ENCODE measurements around the gene ZBTB42. TPM values are rescaled to one million over a fixed set of nuclear protein-coding genes. Genes with fewer than 3 reads are reported as not detected.

ZBTB42 gene
- total RNA-seq, 1 experiment from 2014 or later, result 11.8 TPM

- H3K27me3 Mint-ChIP-seq (ENCODE audit: unreplicated experiment), result no peaks in the 10 kb centered on the region
- intact Hi-C loops (cut with micrococcal nuclease; ENCODE audit: unreplicated experiment), result no loop called here
- no peak overlapping the region for H3K4me3 Mint-ChIP-seq (ENCODE audit: low read depth, unreplicated experiment)
- TF ChIP-seq CTCF (IDR thresholded peaks at IDR 0.05; ENCODE audit: unreplicated experiment), result no peak
- H3K9me3 Mint-ChIP-seq (ENCODE audit: low read depth, unreplicated experiment), result no peaks in the 10 kb centered on the region
- no TSS peak for BruUV-seq (replicated peaks)
- peaks cover 23% of the 10 kb centered on the region for H3K4me1 Mint-ChIP-seq (ENCODE audit: low read depth, unreplicated experiment)
- DNase-seq, result no peak
- no peak overlapping the region for H3K27ac Mint-ChIP-seq (ENCODE audit: unreplicated experiment)
- CTCF ChIA-PET, result no interaction called here
- peaks cover 17% of the 10 kb centered on the region for H3K36me3 Mint-ChIP-seq (ENCODE audit: insufficient read depth, unreplicated experiment)
These were observed 10.9 kb upstream of the ZBTB42 start for GRCh38 chr14:104789752-104790743.

- Mint-ChIP-seq H3K27ac (ENCODE audit: unreplicated experiment) (no peak overlapping the region), H3K4me3 (ENCODE audit: low read depth, unreplicated experiment) (no peak overlapping the region), H3K36me3 (ENCODE audit: insufficient read depth, unreplicated experiment) (peaks cover 26% of the 10 kb centered on the region), H3K4me1 (ENCODE audit: low read depth, unreplicated experiment) (peaks cover 23% of the 10 kb centered on the region), H3K9me3 (ENCODE audit: low read depth, unreplicated experiment) (no peaks in the 10 kb centered on the region), H3K27me3 (ENCODE audit: unreplicated experiment) (no peaks in the 10 kb centered on the region)
- intact Hi-C loops (cut with micrococcal nuclease; ENCODE audit: unreplicated experiment), result no loop called here
- BruUV-seq (replicated peaks), result no TSS peak
- no peak for TF ChIP-seq CTCF (IDR thresholded peaks at IDR 0.05; ENCODE audit: unreplicated experiment)
- CTCF ChIA-PET, result no interaction called here
- DNase-seq, result no peak
These were observed 9.5 kb upstream of the ZBTB42 start for GRCh38 chr14:104791425-104791824.

- Mint-ChIP-seq H3K4me1 (ENCODE audit: low read depth, unreplicated experiment) (peaks cover 23% of the 10 kb centered on the region), H3K4me3 (ENCODE audit: low read depth, unreplicated experiment) (no peak overlapping the region), H3K36me3 (ENCODE audit: insufficient read depth, unreplicated experiment) (peaks cover 30% of the 10 kb centered on the region), H3K27ac (ENCODE audit: unreplicated experiment) (no peak overlapping the region), H3K27me3 (ENCODE audit: unreplicated experiment) (no peaks in the 10 kb centered on the region), H3K9me3 (ENCODE audit: low read depth, unreplicated experiment) (no peaks in the 10 kb centered on the region)
- no peak for DNase-seq
- no TSS peak for BruUV-seq (replicated peaks)
- CTCF ChIA-PET, result no interaction called here
- no peak for TF ChIP-seq CTCF (IDR thresholded peaks at IDR 0.05; ENCODE audit: unreplicated experiment)
- intact Hi-C loops (cut with micrococcal nuclease; ENCODE audit: unreplicated experiment), result no loop called here
These were observed 8.6 kb upstream of the ZBTB42 start for GRCh38 chr14:104792101-104792884.

- intact Hi-C loops (cut with micrococcal nuclease; ENCODE audit: unreplicated experiment), result no loop called here
- CTCF ChIA-PET, result interaction anchor here (1.8 kb wide), 1 partner anchor 25 kb away, joined by 6 read pairs; no protein-coding TSS in a partner anchor
- DNase-seq, result no peak
- Mint-ChIP-seq H3K4me3 (ENCODE audit: low read depth, unreplicated experiment) (peak overlapping the region; percentile 81), H3K4me1 (ENCODE audit: low read depth, unreplicated experiment) (peaks cover 23% of the 10 kb centered on the region), H3K27me3 (ENCODE audit: unreplicated experiment) (no peaks in the 10 kb centered on the region), H3K36me3 (ENCODE audit: insufficient read depth, unreplicated experiment) (peaks cover 30% of the 10 kb centered on the region), H3K9me3 (ENCODE audit: low read depth, unreplicated experiment) (no peaks in the 10 kb centered on the region), H3K27ac (ENCODE audit: unreplicated experiment) (peak overlapping the region; percentile 35)
- no peak for TF ChIP-seq CTCF (IDR thresholded peaks at IDR 0.05; ENCODE audit: unreplicated experiment)
- no TSS peak for BruUV-seq (replicated peaks)
These were observed 7.8 kb upstream of the ZBTB42 start for GRCh38 chr14:104792945-104793702.

All from Calu3 (cell line).